ENCODE measurements around the gene UBA6.

DNA sequence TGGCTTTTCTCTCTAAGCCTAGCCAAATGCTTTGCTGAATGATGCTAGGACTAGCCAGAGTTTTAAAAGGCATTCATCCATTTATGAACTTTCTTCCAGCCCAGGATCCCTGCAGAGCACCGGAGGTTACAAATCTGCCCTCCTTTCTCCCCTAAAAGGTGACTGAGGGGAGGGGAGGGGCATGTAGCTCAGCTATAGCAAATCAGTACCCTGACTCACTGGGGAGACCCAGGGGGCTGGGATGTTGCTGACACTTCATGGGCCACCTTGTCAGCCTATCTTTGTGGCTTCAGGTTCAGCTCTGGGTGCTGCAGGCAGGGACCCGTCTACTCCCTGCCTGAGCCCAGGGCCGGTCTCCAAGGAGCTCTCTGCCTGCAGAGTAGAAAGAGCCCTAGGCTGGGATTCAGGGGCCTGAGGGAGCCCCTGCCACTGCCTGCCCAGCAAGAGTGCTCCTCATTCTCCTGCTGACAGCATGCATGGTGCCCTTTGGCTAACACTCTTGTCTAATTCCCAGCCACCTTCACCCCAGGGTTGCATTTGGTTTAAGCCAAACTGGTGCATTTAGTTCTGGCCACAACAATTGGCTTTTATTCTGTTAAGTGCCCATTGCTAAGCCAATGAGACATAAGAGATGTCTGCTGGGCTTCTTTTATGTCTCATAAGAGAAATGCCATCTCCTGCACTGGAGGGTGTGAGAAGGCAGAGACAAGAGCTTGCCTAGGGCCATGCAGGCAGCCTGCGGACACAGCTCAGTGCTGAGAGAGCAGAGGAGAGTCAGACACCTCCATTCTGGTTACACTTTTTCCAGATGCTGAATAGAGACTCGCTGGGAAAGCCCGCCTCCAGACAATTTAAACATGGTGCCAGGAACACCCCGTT is 11.9 kb upstream of the UBA6 start:
- TF ChIP-seq, protein P1, sequence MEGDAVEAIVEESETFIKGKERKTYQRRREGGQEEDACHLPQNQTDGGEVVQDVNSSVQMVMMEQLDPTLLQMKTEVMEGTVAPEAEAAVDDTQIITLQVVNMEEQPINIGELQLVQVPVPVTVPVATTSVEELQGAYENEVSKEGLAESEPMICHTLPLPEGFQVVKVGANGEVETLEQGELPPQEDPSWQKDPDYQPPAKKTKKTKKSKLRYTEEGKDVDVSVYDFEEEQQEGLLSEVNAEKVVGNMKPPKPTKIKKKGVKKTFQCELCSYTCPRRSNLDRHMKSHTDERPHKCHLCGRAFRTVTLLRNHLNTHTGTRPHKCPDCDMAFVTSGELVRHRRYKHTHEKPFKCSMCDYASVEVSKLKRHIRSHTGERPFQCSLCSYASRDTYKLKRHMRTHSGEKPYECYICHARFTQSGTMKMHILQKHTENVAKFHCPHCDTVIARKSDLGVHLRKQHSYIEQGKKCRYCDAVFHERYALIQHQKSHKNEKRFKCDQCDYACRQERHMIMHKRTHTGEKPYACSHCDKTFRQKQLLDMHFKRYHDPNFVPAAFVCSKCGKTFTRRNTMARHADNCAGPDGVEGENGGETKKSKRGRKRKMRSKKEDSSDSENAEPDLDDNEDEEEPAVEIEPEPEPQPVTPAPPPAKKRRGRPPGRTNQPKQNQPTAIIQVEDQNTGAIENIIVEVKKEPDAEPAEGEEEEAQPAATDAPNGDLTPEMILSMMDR (IDR thresholded peaks at IDR 0.05; ENCODE audit: borderline replicate concordance, extremely low read depth, low read length, poor library complexity, severe bottlenecking): no peak
- no peak for TF ChIP-seq EZH2 (IDR thresholded peaks at IDR 0.05; ENCODE audit: borderline replicate concordance, low read depth, low read length, severe bottlenecking)
